ENCODE data around the gene FBXO31. TPM values are rescaled to one million over a fixed set of nuclear protein-coding genes. Genes with fewer than 3 reads are reported as not detected.

FBXO31 gene
- total RNA-seq, 1 donor from 2014 or later: 29.9 TPM

GRCh38 chr16:87424266-87424665, 40.7 kb upstream of the FBXO31 start:
- ATAC-seq: no peak
- H3K9me3 ChIP-seq: no peaks in the 10 kb centered on the region

DNA sequence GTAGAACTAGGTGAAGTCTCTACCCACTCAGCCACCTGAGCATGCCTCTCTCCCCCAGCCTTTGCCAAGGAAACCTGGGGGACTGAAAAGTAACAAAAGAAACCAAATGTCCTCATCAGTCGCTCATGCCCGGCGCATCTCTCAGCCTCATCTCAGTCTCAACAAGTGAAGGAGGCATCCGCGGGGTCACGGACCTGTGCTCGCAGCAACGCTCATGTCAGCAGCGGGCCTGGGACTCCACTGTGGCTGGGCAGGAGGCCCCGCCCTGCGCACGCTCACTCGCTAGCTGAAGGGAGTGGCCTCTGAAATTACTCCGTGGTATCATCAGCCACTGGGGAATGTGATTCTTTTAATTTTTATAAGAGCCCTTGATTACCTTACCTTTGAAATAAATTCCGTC, 39.9 kb upstream of the FBXO31 start:
- Histone ChIP-seq H3K9me3 (no peaks in the 10 kb centered on the region), H3K27me3 (no peaks in the 10 kb centered on the region), H3K36me3 (peaks cover 57% of the 10 kb centered on the region), H3K27ac (no peak overlapping the region), H3K4me1 (no peaks in the 10 kb centered on the region), H3K4me3 (no peak overlapping the region)
- intact Hi-C loops (cut with DNase I): no loop called here
- ATAC-seq: no peak
- no peak for DNase-seq
- TF ChIP-seq, protein P1, sequence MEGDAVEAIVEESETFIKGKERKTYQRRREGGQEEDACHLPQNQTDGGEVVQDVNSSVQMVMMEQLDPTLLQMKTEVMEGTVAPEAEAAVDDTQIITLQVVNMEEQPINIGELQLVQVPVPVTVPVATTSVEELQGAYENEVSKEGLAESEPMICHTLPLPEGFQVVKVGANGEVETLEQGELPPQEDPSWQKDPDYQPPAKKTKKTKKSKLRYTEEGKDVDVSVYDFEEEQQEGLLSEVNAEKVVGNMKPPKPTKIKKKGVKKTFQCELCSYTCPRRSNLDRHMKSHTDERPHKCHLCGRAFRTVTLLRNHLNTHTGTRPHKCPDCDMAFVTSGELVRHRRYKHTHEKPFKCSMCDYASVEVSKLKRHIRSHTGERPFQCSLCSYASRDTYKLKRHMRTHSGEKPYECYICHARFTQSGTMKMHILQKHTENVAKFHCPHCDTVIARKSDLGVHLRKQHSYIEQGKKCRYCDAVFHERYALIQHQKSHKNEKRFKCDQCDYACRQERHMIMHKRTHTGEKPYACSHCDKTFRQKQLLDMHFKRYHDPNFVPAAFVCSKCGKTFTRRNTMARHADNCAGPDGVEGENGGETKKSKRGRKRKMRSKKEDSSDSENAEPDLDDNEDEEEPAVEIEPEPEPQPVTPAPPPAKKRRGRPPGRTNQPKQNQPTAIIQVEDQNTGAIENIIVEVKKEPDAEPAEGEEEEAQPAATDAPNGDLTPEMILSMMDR (IDR thresholded peaks at IDR 0.05): no peak

More at GRCh38 chr16:87424266-87424665, 40.7 kb upstream of the FBXO31 start:
- no peak overlapping the region for H3K4me3 ChIP-seq
- TF ChIP-seq, protein P1 (IDR thresholded peaks at IDR 0.05): no peak
- DNase-seq: no peak
- H3K27me3 ChIP-seq: no peaks in the 10 kb centered on the region
- no peak overlapping the region for H3K27ac ChIP-seq
- no peaks in the 10 kb centered on the region for H3K4me1 ChIP-seq
- intact Hi-C loops (cut with DNase I): no loop called here
- H3K36me3 ChIP-seq: peaks cover 54% of the 10 kb centered on the region

DNA sequence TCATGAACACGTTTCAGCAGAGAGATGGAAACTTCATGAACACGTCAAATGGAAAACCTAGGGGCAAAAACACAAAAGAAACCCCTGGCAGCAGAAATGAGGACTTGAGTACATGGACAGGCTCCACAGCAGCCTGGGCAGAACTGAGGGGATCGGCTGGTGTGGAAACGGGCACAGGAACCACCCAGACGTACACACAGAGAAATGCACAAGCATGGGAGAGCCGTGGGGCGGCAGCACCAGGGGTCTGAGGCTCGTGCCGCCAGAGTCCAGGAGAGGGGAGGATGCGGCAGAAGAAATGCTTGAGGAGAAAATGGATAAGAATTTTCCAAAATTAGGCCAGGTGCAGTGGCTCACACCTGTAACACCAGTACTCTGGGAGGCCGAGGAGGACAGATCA, 38.5 kb upstream of the FBXO31 start:
- Histone ChIP-seq H3K27ac (no peak overlapping the region), H3K36me3 (peaks cover 70% of the 10 kb centered on the region), H3K9me3 (no peaks in the 10 kb centered on the region), H3K4me1 (no peaks in the 10 kb centered on the region), H3K4me3 (no peak overlapping the region), H3K27me3 (no peaks in the 10 kb centered on the region)
- DNase-seq: no peak
- intact Hi-C loops (cut with DNase I): no loop called here
- ATAC-seq: no peak
- TF ChIP-seq, protein P1 (IDR thresholded peaks at IDR 0.05): no peak

DNA sequence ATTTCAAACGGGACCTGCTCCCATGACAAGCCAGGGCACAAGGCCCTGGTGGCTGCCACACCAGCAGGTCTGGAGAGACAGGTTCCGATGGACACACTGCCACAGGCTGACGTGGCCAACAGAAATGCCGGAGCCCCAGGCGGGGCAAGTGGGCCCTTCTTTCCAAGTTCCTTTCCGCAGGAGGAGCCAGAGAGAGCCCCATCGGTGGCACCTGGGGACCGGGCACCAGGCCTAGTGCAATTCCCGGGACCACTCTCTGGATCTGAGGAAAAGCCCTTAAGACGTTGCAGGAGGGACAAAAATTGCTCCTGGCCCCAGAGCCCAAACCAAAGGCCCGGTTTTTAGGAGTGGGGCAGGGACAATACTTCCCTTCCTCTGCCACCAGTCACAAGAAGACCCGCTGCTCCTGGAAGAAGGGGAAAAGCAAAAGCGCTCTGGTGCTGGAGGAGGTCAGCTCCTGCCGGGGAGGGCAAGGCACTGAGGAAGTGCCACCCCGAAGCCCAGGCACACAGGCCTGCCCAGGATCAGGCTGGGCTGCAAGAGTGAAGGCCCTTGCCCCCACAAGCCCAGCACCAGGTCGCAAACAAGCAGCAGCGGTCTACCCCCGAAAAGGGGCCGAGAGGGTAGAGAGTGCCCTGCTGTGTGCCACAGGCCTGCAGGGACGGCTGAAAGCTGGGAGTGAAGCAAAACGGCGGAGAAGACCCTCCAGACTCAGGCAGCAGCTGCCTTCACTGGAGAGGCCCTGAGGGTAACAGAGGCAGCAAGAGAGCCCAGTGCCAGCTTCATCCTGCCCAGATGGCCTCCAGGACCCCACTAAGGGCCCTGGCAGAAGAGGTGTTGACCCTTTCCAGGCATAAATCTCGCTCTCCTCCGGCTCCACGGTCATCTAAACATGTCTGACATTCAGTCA, 37.7 kb upstream of the FBXO31 start:
- TF ChIP-seq, protein P1 (IDR thresholded peaks at IDR 0.05): no peak
- peaks cover 78% of the 10 kb centered on the region for H3K36me3 ChIP-seq

DNA sequence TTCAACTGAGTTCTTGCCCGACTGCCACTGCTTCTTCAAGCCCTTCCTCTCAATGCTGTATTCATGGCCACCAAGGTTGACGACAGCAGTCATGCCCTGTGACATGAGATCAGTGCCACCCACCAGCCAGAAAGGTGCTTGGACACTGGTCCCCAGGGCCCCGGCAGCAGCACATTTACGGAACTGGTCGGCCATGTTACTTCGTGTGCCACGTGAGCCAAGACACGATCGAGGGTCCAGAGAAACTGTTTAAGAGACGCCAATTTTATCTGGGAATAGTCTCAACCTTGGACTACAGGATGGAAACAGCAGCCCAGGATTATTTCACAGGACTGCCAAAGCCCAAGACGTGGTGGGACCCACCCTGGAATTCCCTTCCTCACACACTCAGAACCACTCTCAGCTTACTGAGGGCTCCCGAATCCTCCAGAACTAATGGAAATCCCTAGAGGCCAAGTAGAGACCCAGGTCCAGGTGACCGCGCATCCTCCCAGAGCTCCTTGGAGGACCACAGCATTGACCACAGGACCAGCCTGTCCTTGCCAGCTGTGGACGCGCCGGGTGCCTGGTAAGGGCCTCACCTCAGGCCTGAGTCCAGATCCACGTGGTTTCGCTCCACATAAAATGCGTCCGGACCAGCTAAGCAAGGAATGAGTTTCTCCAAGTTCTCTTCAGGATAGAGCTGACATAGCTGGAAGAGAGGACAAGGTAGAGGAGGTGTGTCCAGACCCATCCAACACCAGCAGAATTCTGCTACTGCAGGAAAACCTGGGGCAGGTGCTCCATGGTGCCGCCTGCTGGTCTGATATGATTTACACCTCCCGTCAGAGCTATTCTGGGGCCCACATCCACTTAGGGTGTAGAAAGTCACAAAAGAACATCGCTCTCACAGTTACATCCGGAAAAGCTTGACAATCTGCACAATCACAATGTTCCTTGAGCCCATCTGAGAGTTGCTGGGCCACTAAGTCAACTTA, 36.7 kb upstream of the FBXO31 start:
- Histone ChIP-seq H3K27ac (no peak overlapping the region), H3K27me3 (no peaks in the 10 kb centered on the region), H3K9me3 (no peaks in the 10 kb centered on the region), H3K36me3 (peaks cover 87% of the 10 kb centered on the region), H3K4me1 (no peaks in the 10 kb centered on the region), H3K4me3 (no peak overlapping the region)
- TF ChIP-seq, protein P1 (IDR thresholded peaks at IDR 0.05): peak; percentile 5
- ATAC-seq (no peak), DNase-seq (no peak)
- intact Hi-C loops (cut with DNase I): no loop called here

More for the DNA sequence above, 37.7 kb upstream of the FBXO31 start:
- Histone ChIP-seq H3K4me3 (no peak overlapping the region), H3K4me1 (no peaks in the 10 kb centered on the region), H3K9me3 (no peaks in the 10 kb centered on the region), H3K27ac (no peak overlapping the region), H3K27me3 (no peaks in the 10 kb centered on the region)
- DNase-seq (no peak), ATAC-seq (no peak)
- intact Hi-C loops (cut with DNase I): no loop called here

All from upper lobe of right lung (tissue), 1 donor.